NOMO-1 treated with dmso at 0.1 percent for 144 hours (cell line): ENCODE measurements around the gene S1PR1.

ENCODE experiments used
- DNase-seq: peaks from one replicate; lab custom pipeline; 2025; ENCODE audit not compliant: unreplicated experiment; lab: John Stamatoyannopoulos, UW

S1PR1 gene

GRCh38 chr1:101245246-101245927 is 8.6 kb downstream of the S1PR1 start:
- no peak for DNase-seq

GRCh38 chr1:101247404-101248287 is 10.8 kb downstream of the S1PR1 start:
- DNase-seq: no peak

GRCh38 chr1:101250222-101250621 is 13.4 kb downstream of the S1PR1 start:
- no peak for DNase-seq

- DNase-seq: no peak
These were observed 13.9 kb downstream of the S1PR1 start for GRCh38 chr1:101250656-101251272.

- no peak for DNase-seq
These were observed 14.7 kb downstream of the S1PR1 start for GRCh38 chr1:101251504-101251903.

- DNase-seq: no peak
These were observed 17.3 kb downstream of the S1PR1 start for GRCh38 chr1:101253976-101254674.

- peak; percentile 93 for DNase-seq
These were observed 20.9 kb downstream of the S1PR1 start for GRCh38 chr1:101257500-101258325.

GRCh38 chr1:101259744-101260148 is 22.9 kb downstream of the S1PR1 start:
- DNase-seq: peak; percentile 42

- no peak for DNase-seq
These were observed 23.9 kb downstream of the S1PR1 start for GRCh38 chr1:101260556-101261350.

- no peak for DNase-seq
These were observed 24.8 kb downstream of the S1PR1 start for GRCh38 chr1:101261623-101262022.

- DNase-seq: no peak
These were observed 25.2 kb downstream of the S1PR1 start for GRCh38 chr1:101262060-101262459.

GRCh38 chr1:101262630-101263348 is 26.0 kb downstream of the S1PR1 start:
- DNase-seq: no peak

- DNase-seq: no peak
These were observed 27.9 kb downstream of the S1PR1 start for GRCh38 chr1:101264697-101265096.

GRCh38 chr1:101265684-101266083 is 28.9 kb downstream of the S1PR1 start:
- no peak for DNase-seq

GRCh38 chr1:101267082-101267481 is 30.3 kb downstream of the S1PR1 start:
- DNase-seq: no peak

GRCh38 chr1:101268893-101269292 is 32.1 kb downstream of the S1PR1 start:
- DNase-seq: no peak

- DNase-seq: no peak
These were observed 38.9 kb downstream of the S1PR1 start for GRCh38 chr1:101275672-101276071.

GRCh38 chr1:101276818-101277217 is 40.0 kb downstream of the S1PR1 start:
- DNase-seq: no peak

- no peak for DNase-seq
These were observed 41.4 kb downstream of the S1PR1 start for GRCh38 chr1:101278238-101278637.
